Neural progenitor cell (in vitro differentiated cells): ENCODE results near the gene PM20D1.

Source experiments
- CTCF ChIP-seq: fragments of 200-600 bp; sonication (generic); IDR thresholded peaks from 2 replicates; pipeline ENCODE4 v1.5.1; 2017; ENCODE audit warnings: antibody characterized with exemption, mild to moderate bottlenecking
- EZH2 ChIP-seq: fragments of 200-600 bp; sonication (generic); IDR thresholded peaks from 2 replicates; pipeline ENCODE4 v1.6.1; 2017; ENCODE audit warnings: antibody characterized with exemption, mild to moderate bottlenecking, moderate library complexity
- EZH2phosphoT487 ChIP-seq: fragments of 200-600 bp; sonication (generic); IDR thresholded peaks from 2 replicates; pipeline ENCODE4 v1.6.1; 2017; ENCODE audit warnings: antibody characterized with exemption

- no peak for TF ChIP-seq CTCF
- TF ChIP-seq EZH2 = no peak
- TF ChIP-seq EZH2phosphoT487 = no peak
Observed at GRCh38 chr1:205880923-205881322, 31.0 kb upstream of the PM20D1 start.
